22Rv1 (cell line): ENCODE measurements around the gene ARHGDIB.

Experiments
- ZFX ChIP-seq: fragments of 450-650 bp; IDR thresholded peaks from 2 replicates; pipeline ENCODE4 v1.6.1; 2017; ENCODE audit warnings: antibody characterized with exemption, borderline replicate concordance
- TF ChIP-seq, protein P1 (sequence below): fragments of 450-650 bp; IDR thresholded peaks from 2 replicates; pipeline ENCODE4 v1.5.1; 2017; ENCODE audit warnings: mild to moderate bottlenecking

DNA sequence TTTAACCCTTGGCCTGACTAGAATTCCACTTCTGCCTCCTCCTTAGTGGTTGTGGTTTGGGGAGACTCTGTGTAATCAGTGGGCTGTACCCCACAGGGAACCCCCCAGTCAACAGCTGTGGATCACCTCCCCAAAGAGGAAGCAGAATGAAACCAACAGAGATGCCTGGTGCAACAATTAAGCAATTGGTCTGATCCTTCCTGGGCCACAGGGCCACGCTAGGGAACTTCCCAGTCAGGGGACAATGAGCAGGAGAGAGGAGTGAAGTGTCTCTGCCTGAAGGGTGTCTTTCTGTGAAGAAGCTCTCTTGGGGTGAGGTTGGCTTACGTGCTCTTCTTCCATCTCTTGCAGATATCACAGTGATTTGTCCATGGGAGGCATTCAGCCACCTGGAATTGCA lies 19.6 kb upstream of the ARHGDIB start:
- TF ChIP-seq, protein P1, sequence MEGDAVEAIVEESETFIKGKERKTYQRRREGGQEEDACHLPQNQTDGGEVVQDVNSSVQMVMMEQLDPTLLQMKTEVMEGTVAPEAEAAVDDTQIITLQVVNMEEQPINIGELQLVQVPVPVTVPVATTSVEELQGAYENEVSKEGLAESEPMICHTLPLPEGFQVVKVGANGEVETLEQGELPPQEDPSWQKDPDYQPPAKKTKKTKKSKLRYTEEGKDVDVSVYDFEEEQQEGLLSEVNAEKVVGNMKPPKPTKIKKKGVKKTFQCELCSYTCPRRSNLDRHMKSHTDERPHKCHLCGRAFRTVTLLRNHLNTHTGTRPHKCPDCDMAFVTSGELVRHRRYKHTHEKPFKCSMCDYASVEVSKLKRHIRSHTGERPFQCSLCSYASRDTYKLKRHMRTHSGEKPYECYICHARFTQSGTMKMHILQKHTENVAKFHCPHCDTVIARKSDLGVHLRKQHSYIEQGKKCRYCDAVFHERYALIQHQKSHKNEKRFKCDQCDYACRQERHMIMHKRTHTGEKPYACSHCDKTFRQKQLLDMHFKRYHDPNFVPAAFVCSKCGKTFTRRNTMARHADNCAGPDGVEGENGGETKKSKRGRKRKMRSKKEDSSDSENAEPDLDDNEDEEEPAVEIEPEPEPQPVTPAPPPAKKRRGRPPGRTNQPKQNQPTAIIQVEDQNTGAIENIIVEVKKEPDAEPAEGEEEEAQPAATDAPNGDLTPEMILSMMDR, result no peak
- no peak for TF ChIP-seq ZFX
